Caki2 (cell line): ENCODE data around the gene MYL12B. TPM values are rescaled to one million over a fixed set of nuclear protein-coding genes. Genes with fewer than 3 reads are reported as not detected.

Source experiments
- DNase-seq: peaks from one replicate; pipeline ENCODE4 v3.0.0-alpha.2; 2015; ENCODE audit warnings: low read depth
- in situ Hi-C: cut with HindIII; loops from 2 replicates; pipeline ENCODE4 v1.10.0; 2016; ENCODE audit warnings: low sequenced_read_pairs, low pct_unique_long_range_greater_than_20kb, mixed read lengths
- total RNA-seq: library from RNA; depleted of rRNA; stranded (reverse); fragments of >200 nt; shearing (Covaris generic); gene quantifications from 2 replicates; pipeline ENCODE4 v1.2.3, GENCODE V29; 2014; ENCODE audit warnings: low replicate concordance

Gene MYL12B
- total RNA-seq, 1 experiment from 2014 or later: 553 TPM

GRCh38 chr18:3233004-3233403 is 28.9 kb upstream of the MYL12B start:
- no peak for DNase-seq
- in situ Hi-C loops: no loop called here

GRCh38 chr18:3233433-3234168 is 28.3 kb upstream of the MYL12B start:
- no peak for DNase-seq
- in situ Hi-C loops: no loop called here

GRCh38 chr18:3234457-3234856 is 27.5 kb upstream of the MYL12B start:
- in situ Hi-C loops: no loop called here
- no peak for DNase-seq

- in situ Hi-C loops: no loop called here
- DNase-seq: no peak
These were observed 26.1 kb upstream of the MYL12B start for GRCh38 chr18:3235846-3236245.

- no peak for DNase-seq
- in situ Hi-C loops: no loop called here
These were observed 25.5 kb upstream of the MYL12B start for GRCh38 chr18:3236470-3236869.

GRCh38 chr18:3238742-3239141 is 23.2 kb upstream of the MYL12B start:
- in situ Hi-C loops: no loop called here

GRCh38 chr18:3245185-3245564 is 16.8 kb upstream of the MYL12B start:
- DNase-seq: no peak
- in situ Hi-C loops: no loop called here

More at GRCh38 chr18:3238742-3239141, 23.2 kb upstream of the MYL12B start:
- DNase-seq: no peak

- peak; percentile 82 for DNase-seq
- in situ Hi-C loops: no loop called here
These were observed 15.9 kb upstream of the MYL12B start for GRCh38 chr18:3245853-3246634.

GRCh38 chr18:3246635-3247239 is 15.2 kb upstream of the MYL12B start:
- in situ Hi-C loops: no loop called here
- DNase-seq: no peak

GRCh38 chr18:3247240-3248061 is 14.5 kb upstream of the MYL12B start, which contains the start of gene MYL12A:
TSS of gene MYL12A (plus strand) at chr18:3247801. CDS start at chr18:3253248, 5,447 bp downstream.
- DNase-seq: peak; percentile 99
- in situ Hi-C loops: no loop called here

- in situ Hi-C loops: no loop called here
- DNase-seq: no peak
These were observed 13.8 kb upstream of the MYL12B start for GRCh38 chr18:3248062-3248657.

- DNase-seq: peak; percentile 46
- in situ Hi-C loops: no loop called here
These were observed 13.1 kb upstream of the MYL12B start for GRCh38 chr18:3248658-3249359.

- DNase-seq: peak; percentile 51
These were observed 11.5 kb upstream of the MYL12B start for GRCh38 chr18:3250237-3251107.

GRCh38 chr18:3251249-3251962 is 10.5 kb upstream of the MYL12B start:
- no peak for DNase-seq
- in situ Hi-C loops: no loop called here

More at GRCh38 chr18:3250237-3251107, 11.5 kb upstream of the MYL12B start:
- in situ Hi-C loops: no loop called here

GRCh38 chr18:3251963-3252277 is 10.0 kb upstream of the MYL12B start:
- in situ Hi-C loops: no loop called here

GRCh38 chr18:3252843-3253242 is 9.1 kb upstream of the MYL12B start:
- no peak for DNase-seq
- in situ Hi-C loops: no loop called here

More at GRCh38 chr18:3251963-3252277, 10.0 kb upstream of the MYL12B start:
- no peak for DNase-seq
